HL-60 (cell line): ENCODE data around the gene OPHN1.

Experiments used
- DNase-seq, 2 experiments: peaks; one replicate each; pipeline ENCODE4 v3.0.0-alpha.2; 2010 to 2020; ENCODE audit warnings: low read depth in 1 of 2, low spot score in 1 of 2
- H3K27ac ChIP-seq: fragments of 250-450 bp; sonication (Bioruptor Pico); replicated peaks from 2 replicates; pipeline ENCODE4 v1.5.1; 2020; ENCODE audit warnings: mild to moderate bottlenecking, moderate library complexity
- H3K27me3 ChIP-seq: fragments of 250-450 bp; sonication (Bioruptor Pico); 2 replicates; pipeline ENCODE4 v1.5.1; 2021; ENCODE audit warnings: mild to moderate bottlenecking, moderate library complexity; ENCODE audit not compliant: insufficient read depth, poor library complexity, severe bottlenecking
- H3K4me3 ChIP-seq: replicated peaks from 2 replicates; pipeline ENCODE4 v1.5.1; 2011; ENCODE audit warnings: mild to moderate bottlenecking, control low read depth, low read length; ENCODE audit not compliant: insufficient read depth
- GABPA ChIP-seq: IDR thresholded peaks from 2 replicates; pipeline ENCODE4 v1.6.1; 2012; ENCODE audit warnings: low read depth
- POLR2AphosphoS5 ChIP-seq: IDR thresholded peaks from 2 replicates; pipeline ENCODE4 v1.6.1; 2012; ENCODE audit warnings: low read depth
- REST ChIP-seq: IDR thresholded peaks from 2 replicates; pipeline ENCODE4 v1.6.1; 2012; ENCODE audit warnings: low read depth; ENCODE audit not compliant: insufficient replicate concordance
- SPI1 ChIP-seq: IDR thresholded peaks from 2 replicates; pipeline ENCODE4 v1.6.1; 2012; ENCODE audit warnings: low read depth, mild to moderate bottlenecking, borderline replicate concordance
- TF ChIP-seq, protein P1 (sequence below): IDR thresholded peaks from one replicate; pipeline ENCODE4 v1.5.1; 2011; ENCODE audit warnings: low read length, control low read depth, inconsistent platforms; ENCODE audit not compliant: insufficient read depth

The OPHN1 gene

GRCh38 chrX:68114573-68115129 is 318.6 kb downstream of the OPHN1 start:
- H3K4me3 ChIP-seq, result no peak overlapping the region
- TF ChIP-seq GABPA, result no peak
- peak; percentile 36; the same call in 1 of the 2 replicates for TF ChIP-seq SPI1
- TF ChIP-seq, protein P1, sequence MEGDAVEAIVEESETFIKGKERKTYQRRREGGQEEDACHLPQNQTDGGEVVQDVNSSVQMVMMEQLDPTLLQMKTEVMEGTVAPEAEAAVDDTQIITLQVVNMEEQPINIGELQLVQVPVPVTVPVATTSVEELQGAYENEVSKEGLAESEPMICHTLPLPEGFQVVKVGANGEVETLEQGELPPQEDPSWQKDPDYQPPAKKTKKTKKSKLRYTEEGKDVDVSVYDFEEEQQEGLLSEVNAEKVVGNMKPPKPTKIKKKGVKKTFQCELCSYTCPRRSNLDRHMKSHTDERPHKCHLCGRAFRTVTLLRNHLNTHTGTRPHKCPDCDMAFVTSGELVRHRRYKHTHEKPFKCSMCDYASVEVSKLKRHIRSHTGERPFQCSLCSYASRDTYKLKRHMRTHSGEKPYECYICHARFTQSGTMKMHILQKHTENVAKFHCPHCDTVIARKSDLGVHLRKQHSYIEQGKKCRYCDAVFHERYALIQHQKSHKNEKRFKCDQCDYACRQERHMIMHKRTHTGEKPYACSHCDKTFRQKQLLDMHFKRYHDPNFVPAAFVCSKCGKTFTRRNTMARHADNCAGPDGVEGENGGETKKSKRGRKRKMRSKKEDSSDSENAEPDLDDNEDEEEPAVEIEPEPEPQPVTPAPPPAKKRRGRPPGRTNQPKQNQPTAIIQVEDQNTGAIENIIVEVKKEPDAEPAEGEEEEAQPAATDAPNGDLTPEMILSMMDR, result no peak
- TF ChIP-seq REST, result no peak
- TF ChIP-seq POLR2AphosphoS5, result peak; percentile 58; the same call in 1 of the 2 replicates
- peak overlapping the region; percentile 66 for H3K27ac ChIP-seq
- DNase-seq, result peak; percentile 32 to 81
- no peaks in the 10 kb centered on the region for H3K27me3 ChIP-seq

- Histone ChIP-seq H3K4me3 (no peak overlapping the region), H3K27ac (peak overlapping the region; percentile 31), H3K27me3 (no peaks in the 10 kb centered on the region)
- no peak for DNase-seq
- TF ChIP-seq, protein P1, result no peak
- TF ChIP-seq SPI1, result no peak
- no peak for TF ChIP-seq REST
- no peak for TF ChIP-seq GABPA
- TF ChIP-seq POLR2AphosphoS5, result no peak
These were observed 319.3 kb downstream of the OPHN1 start for GRCh38 chrX:68113837-68114572.

DNA sequence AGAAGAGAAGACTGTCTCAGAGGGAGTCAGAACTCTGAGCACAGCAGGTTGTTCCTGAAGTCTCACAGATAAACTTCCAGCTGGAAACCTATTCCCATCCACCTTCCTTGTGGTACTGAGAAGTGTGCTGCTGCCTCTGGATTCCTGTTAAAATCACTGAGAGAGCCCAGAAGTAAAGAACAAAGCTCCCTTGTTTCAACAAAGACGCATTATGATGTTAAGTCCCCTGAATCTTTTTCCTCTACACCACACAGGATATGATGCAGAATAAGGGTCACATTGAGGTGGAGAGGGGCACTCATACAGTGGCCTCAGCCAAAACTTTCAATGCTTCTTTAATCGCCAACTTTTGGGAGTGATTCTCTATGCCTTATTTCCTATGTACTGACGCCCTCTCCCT is 321.0 kb downstream of the OPHN1 start:
- H3K27ac ChIP-seq, result no peak overlapping the region
- no peaks in the 10 kb centered on the region for H3K27me3 ChIP-seq
- H3K4me3 ChIP-seq, result no peak overlapping the region
- no peak for DNase-seq
- TF ChIP-seq GABPA, result no peak
- no peak for TF ChIP-seq SPI1
- no peak for TF ChIP-seq POLR2AphosphoS5
- TF ChIP-seq REST, result no peak
- TF ChIP-seq, protein P1, result no peak
